K562 (cell line): Measurements from ENCODE around the gene ROM1. TPM values are rescaled to one million over a fixed set of nuclear protein-coding genes. Genes with fewer than 3 reads are reported as not detected.

Experiments
- BRD4 ChIP-seq: fragments of 200-600 bp; sonication (generic); IDR thresholded peaks from 2 replicates; pipeline ENCODE4 v1.6.1; 2017; ENCODE audit warnings: inconsistent platforms
- E2F4 ChIP-seq: sonication (generic); formaldehyde crosslinking; IDR thresholded peaks from 2 replicates; pipeline ENCODE4 v1.8.0; 2022; ENCODE audit warnings: mild to moderate bottlenecking, low read depth, missing genetic modification reagents
- FOXP4 ChIP-seq: sonication (generic); formaldehyde crosslinking; IDR thresholded peaks from 2 replicates; pipeline ENCODE4 v1.8.0; 2022; ENCODE audit warnings: mild to moderate bottlenecking, missing genetic modification reagents, borderline replicate concordance
- GTF3C2 ChIP-seq: IDR thresholded peaks from 3 replicates; pipeline ENCODE4 v1.6.1; 2011; ENCODE audit warnings: borderline replicate concordance, mild to moderate bottlenecking, moderate library complexity; ENCODE audit not compliant: insufficient read length; ENCODE audit errors: extremely low read depth
- HCFC1 ChIP-seq: IDR thresholded peaks from 2 replicates; pipeline ENCODE4 v1.6.1; 2012; ENCODE audit warnings: low read depth, low read length, improper control_type of control experiment
- IRF2 ChIP-seq: sonication (generic); formaldehyde crosslinking; IDR thresholded peaks from 2 replicates; pipeline ENCODE4 v1.8.1; 2022; ENCODE audit warnings: mild to moderate bottlenecking, missing genetic modification reagents
- KAT7 ChIP-seq: sonication (generic); formaldehyde crosslinking; IDR thresholded peaks from 2 replicates; pipeline ENCODE4 v1.8.0; 2022; ENCODE audit warnings: missing genetic modification reagents, mild to moderate bottlenecking, borderline replicate concordance
- SMAD1 ChIP-seq: fragments of 150-350 bp; IDR thresholded peaks from 2 replicates; pipeline ENCODE4 v1.6.1; 2014; ENCODE audit warnings: low read length, low read depth; ENCODE audit not compliant: partially characterized antibody
- SNAPC5 ChIP-seq: fragments of 250-450 bp; sonication (Bioruptor Pico); IDR thresholded peaks from 2 replicates; pipeline ENCODE4 v1.8.0; 2021; ENCODE audit warnings: moderate library complexity, mild to moderate bottlenecking, inconsistent platforms
- SP2 ChIP-seq: IDR thresholded peaks from 2 replicates; pipeline ENCODE4 v1.6.1; 2011; ENCODE audit warnings: mild to moderate bottlenecking, low read depth, low read length, moderate library complexity; ENCODE audit not compliant: poor library complexity, severe bottlenecking; ENCODE audit errors: extremely low read depth
- ZNF175 ChIP-seq: fragments of 200-800 bp; sonication (Bioruptor generic); IDR thresholded peaks from 2 replicates; pipeline ENCODE4 v1.6.1; 2016; ENCODE audit warnings: low read depth, mild to moderate bottlenecking, missing genetic modification characterization, missing compliant biosample characterization
- ZNF3 ChIP-seq: fragments of 250-450 bp; sonication (Bioruptor Pico); IDR thresholded peaks from 2 replicates; pipeline ENCODE4 v1.5.0; 2021; ENCODE audit warnings: mild to moderate bottlenecking, moderate library complexity
- ZNF609 ChIP-seq: sonication (generic); formaldehyde crosslinking; IDR thresholded peaks from 2 replicates; pipeline ENCODE4 v1.8.1; 2023; ENCODE audit warnings: missing genetic modification reagents, mild to moderate bottlenecking, borderline replicate concordance
- ZNF76 ChIP-seq: fragments of 250-450 bp; sonication (Bioruptor Pico); IDR thresholded peaks from 2 replicates; pipeline ENCODE4 v1.4.0; 2020; ENCODE audit warnings: mild to moderate bottlenecking, moderate library complexity, borderline replicate concordance
- polyA plus RNA-seq, 8 experiments: library from polyadenylated mRNA; depleted of rRNA in 4 of 8; stranded (reverse) in 5 of 8; unstranded in 3 of 8; fragments of >200 nt; fragmentation: Nextera tagmentation in 2 of 8; fragmentation: Illumina TruSeq in 1 of 8; extraction: Ambion mirVana in 2 of 8; extraction: Trizol in 1 of 8; gene quantifications; 2 replicates each; pipeline versions ENCODE4 v1.2.1 to v1.2.3, GENCODE V29; 2011 to 2014; ENCODE audit warnings: inconsistent platforms in 1 of 8, missing spikeins in 1 of 8
- total RNA-seq, 7 experiments: library from RNA; depleted of rRNA in 6 of 7; stranded (reverse); fragments of >200 nt in 6 of 7; fragmentation: Illumina TruSeq in 2 of 7; extraction: Trizol in 2 of 7; gene quantifications; 2 replicates each; pipeline versions ENCODE4 v1.2.1 to v1.2.3, GENCODE V29; 2011 to 2021; ENCODE audit warnings: low replicate concordance in 1 of 7

ROM1 gene
- total and polyA plus RNA-seq, 9 of the 15 experiments (the other 6 are each of a cell fraction or from before 2014, with no cell fraction given): 0.75 to 4.0 (median 2.6) TPM

GRCh38 chr11:62602141-62603071, 10.7 kb upstream of the ROM1 start (continued):
- TF ChIP-seq SP2: no peak
- TF ChIP-seq BRD4: no peak
- 0 out of 2 replicates have a peak, but pooled peaks have one; percentile 65 for TF ChIP-seq KAT7
- TF ChIP-seq ZNF175 (CRISPR knock-in tag): no peak
- no peak for TF ChIP-seq HCFC1
- TF ChIP-seq SNAPC5 (CRISPR knock-in tag): no peak
- no peak for TF ChIP-seq SMAD1
- no peak for TF ChIP-seq FOXP4 (CRISPR knock-in tag)
- no peak for TF ChIP-seq GTF3C2
- TF ChIP-seq ZNF3: no peak
- no peak for TF ChIP-seq E2F4 (CRISPR knock-in tag)
- no peak for TF ChIP-seq IRF2 (CRISPR knock-in tag)
- TF ChIP-seq ZNF609: no peak
- no peak for TF ChIP-seq ZNF76 (CRISPR knock-in tag)
